Trophoblast cell (in vitro differentiated cells and primary cell): Measurements from ENCODE around the gene TNFSF13.

ENCODE experiments used
- DNase-seq, 2 donors: peaks; one replicate each; pipeline ENCODE4 v3.0.0-alpha.2; 2016
- H2AFZ ChIP-seq: 2 replicates; pipeline ENCODE4 v1.6.1; 2013; ENCODE audit warnings: low read length, moderate library complexity, mild to moderate bottlenecking; ENCODE audit not compliant: insufficient read depth, poor library complexity
- H2AK5ac ChIP-seq: 2 replicates; pipeline ENCODE4 v1.6.1; 2013; ENCODE audit warnings: mild to moderate bottlenecking, low read length
- H2BK120ac ChIP-seq: 2 replicates; pipeline ENCODE4 v1.6.1; 2013; ENCODE audit warnings: low read length, mild to moderate bottlenecking, moderate library complexity; ENCODE audit not compliant: insufficient read depth, poor library complexity
- H2BK12ac ChIP-seq: 2 replicates; pipeline ENCODE4 v1.6.1; 2013; ENCODE audit warnings: mild to moderate bottlenecking, low read length, moderate library complexity
- H2BK5ac ChIP-seq: 2 replicates; pipeline ENCODE4 v1.6.1; 2013; ENCODE audit warnings: low read length, low read depth, moderate library complexity, mild to moderate bottlenecking; ENCODE audit not compliant: poor library complexity
- H3K14ac ChIP-seq: 2 replicates; pipeline ENCODE4 v1.6.1; 2013; ENCODE audit warnings: mild to moderate bottlenecking, low read length
- H3K18ac ChIP-seq: 2 replicates; pipeline ENCODE4 v1.6.1; 2013; ENCODE audit warnings: mild to moderate bottlenecking, low read length
- H3K23ac ChIP-seq: 2 replicates; pipeline ENCODE4 v1.6.1; 2013; ENCODE audit warnings: low read length
- H3K27ac ChIP-seq: 2 replicates; pipeline ENCODE4 v1.5.1; 2013; ENCODE audit warnings: low read depth, mild to moderate bottlenecking, inconsistent platforms, low read length, moderate library complexity
- H3K27me3 ChIP-seq: 2 replicates; pipeline ENCODE4 v1.6.1; 2013; ENCODE audit warnings: inconsistent platforms, mild to moderate bottlenecking, low read length, moderate library complexity; ENCODE audit not compliant: insufficient read depth
- H3K36me3 ChIP-seq, 2 experiments: 1 replicate in 1 of 2; 2 replicates in 1 of 2; pipeline ENCODE4 v1.6.1; 2013; ENCODE audit warnings: low read length in 2 of 2, mild to moderate bottlenecking in 2 of 2, moderate library complexity in 1 of 2; ENCODE audit not compliant: insufficient read depth in 2 of 2, control insufficient read depth in 1 of 2
- H3K4ac ChIP-seq: 2 replicates; pipeline ENCODE4 v1.6.1; 2013; ENCODE audit warnings: low read depth, mild to moderate bottlenecking, low read length, moderate library complexity
- H3K4me1 ChIP-seq, 2 experiments: 1 replicate in 1 of 2; 2 replicates in 1 of 2; pipeline ENCODE4 v1.6.1; 2013; ENCODE audit warnings: low read length in 2 of 2, mild to moderate bottlenecking in 2 of 2, moderate library complexity in 1 of 2; ENCODE audit not compliant: insufficient read depth in 2 of 2, control insufficient read depth in 1 of 2
- H3K4me2 ChIP-seq: 2 replicates; pipeline ENCODE4 v1.6.1; 2013; ENCODE audit warnings: inconsistent platforms, mild to moderate bottlenecking, low read length, moderate library complexity
- H3K4me3 ChIP-seq: 2 replicates; pipeline ENCODE4 v1.5.1; 2013; ENCODE audit warnings: mild to moderate bottlenecking, low read depth, low read length, inconsistent platforms
- H3K79me1 ChIP-seq: one replicate; pipeline ENCODE4 v1.6.1; 2013; ENCODE audit warnings: low read length
- H3K79me2 ChIP-seq: 2 replicates; pipeline ENCODE4 v1.6.1; 2013; ENCODE audit warnings: low read length, mild to moderate bottlenecking; ENCODE audit not compliant: control insufficient read depth, insufficient read depth, poor library complexity
- H3K9ac ChIP-seq: 2 replicates; pipeline ENCODE4 v1.6.1; 2013; ENCODE audit warnings: mild to moderate bottlenecking, low read length
- H3K9me3 ChIP-seq: 2 replicates; pipeline ENCODE4 v1.6.1; 2013; ENCODE audit warnings: low read depth, mild to moderate bottlenecking, control low read depth, inconsistent platforms, low read length; ENCODE audit not compliant: insufficient read depth
- H4K12ac ChIP-seq: 2 replicates; pipeline ENCODE4 v1.6.1; 2013; ENCODE audit warnings: low read depth, mild to moderate bottlenecking, low read length, moderate library complexity
- H4K8ac ChIP-seq: 2 replicates; pipeline ENCODE4 v1.6.1; 2013; ENCODE audit warnings: low read depth, mild to moderate bottlenecking, low read length, moderate library complexity
- H4K91ac ChIP-seq: one replicate; pipeline ENCODE4 v1.6.1; 2013; ENCODE audit warnings: low read depth, mild to moderate bottlenecking, low read length, moderate library complexity
- WGBS: extraction: QIAGEN DNeasy Blood & Tissue Kit; methylation state at CpG from one replicate; pipeline ENCODE4 v1.1.7; 2013; ENCODE audit warnings: missing lambda C conversion rate; ENCODE audit not compliant: insufficient read length, insufficient coverage; ENCODE audit errors: extremely low coverage; 5-methylcytosine and 5-hydroxymethylcytosine counted together

TNFSF13 gene

DNA sequence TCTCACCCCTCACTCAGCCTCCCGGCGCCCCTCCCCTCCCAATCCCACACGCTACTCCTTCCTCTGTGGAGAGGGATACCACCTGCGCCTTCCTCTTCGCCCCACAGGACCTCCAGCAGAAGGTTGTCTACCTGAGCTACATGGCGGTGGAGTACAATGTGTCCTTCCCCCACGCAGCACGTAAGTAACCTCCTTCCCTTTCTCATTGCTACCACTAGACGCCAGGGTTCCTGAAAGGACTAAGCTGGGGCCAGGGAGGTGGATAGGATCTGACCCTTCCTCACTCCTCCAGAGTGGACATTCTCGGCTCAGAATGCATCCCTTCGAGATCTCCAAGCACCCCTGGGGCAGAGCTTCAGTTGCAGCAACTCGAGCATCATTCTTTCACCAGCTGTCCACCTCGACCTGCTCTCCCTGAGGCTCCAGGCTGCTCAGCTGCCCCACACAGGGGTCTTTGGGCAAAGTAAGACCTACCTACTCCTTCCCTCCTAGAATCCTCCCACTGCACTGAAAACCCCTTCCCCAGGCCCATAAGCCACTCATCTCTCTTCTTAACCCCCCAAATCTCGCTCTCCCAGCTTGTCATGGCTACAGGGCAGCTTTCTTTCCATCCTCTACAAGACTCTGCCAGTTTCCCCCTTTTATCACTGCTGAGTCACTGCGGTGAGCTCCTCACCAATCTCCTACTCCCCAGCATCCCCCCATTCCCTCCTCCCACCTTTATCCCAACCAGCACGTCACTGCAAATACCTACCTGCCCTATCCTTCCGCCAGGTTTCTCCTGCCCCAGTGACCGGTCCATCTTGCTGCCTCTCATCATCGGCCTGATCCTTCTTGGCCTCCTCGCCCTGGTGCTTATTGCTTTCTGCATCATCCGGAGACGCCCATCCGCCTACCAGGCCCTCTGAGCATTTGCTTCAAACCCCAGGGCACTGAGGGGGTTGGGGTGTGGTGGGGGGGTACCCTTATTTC lies 22.3 kb downstream of the TNFSF13 start:
- Histone ChIP-seq H3K4me3 (no peak overlapping the region), H3K79me1 (peaks cover 16% of the 10 kb centered on the region), H3K18ac (no peak overlapping the region), H3K9me3 (peaks cover 2% of the 10 kb centered on the region), H4K91ac (no peak overlapping the region), H3K36me3 (peaks cover 21 to 39% of the 10 kb centered on the region in 2 experiments), H3K4me1 (peaks cover 11 to 13% of the 10 kb centered on the region in 2 experiments), H2AFZ (no peak overlapping the region), H4K8ac (no peak overlapping the region), H3K23ac (no peak overlapping the region), H3K79me2 (peaks cover 8% of the 10 kb centered on the region), H2AK5ac (no peak overlapping the region), H3K27ac (no peak overlapping the region), H3K14ac (no peak overlapping the region), H2BK12ac (no peak overlapping the region), H2BK120ac (no peak overlapping the region), H2BK5ac (no peak overlapping the region), H4K12ac (no peak overlapping the region), H3K9ac (no peak overlapping the region), H3K4ac (no peak overlapping the region), H3K4me2 (no peak overlapping the region), H3K27me3 (no peaks in the 10 kb centered on the region)
- DNase-seq: no peak
- WGBS: no CpG with 5 or more reads among the region's 23 CpGs

DNA sequence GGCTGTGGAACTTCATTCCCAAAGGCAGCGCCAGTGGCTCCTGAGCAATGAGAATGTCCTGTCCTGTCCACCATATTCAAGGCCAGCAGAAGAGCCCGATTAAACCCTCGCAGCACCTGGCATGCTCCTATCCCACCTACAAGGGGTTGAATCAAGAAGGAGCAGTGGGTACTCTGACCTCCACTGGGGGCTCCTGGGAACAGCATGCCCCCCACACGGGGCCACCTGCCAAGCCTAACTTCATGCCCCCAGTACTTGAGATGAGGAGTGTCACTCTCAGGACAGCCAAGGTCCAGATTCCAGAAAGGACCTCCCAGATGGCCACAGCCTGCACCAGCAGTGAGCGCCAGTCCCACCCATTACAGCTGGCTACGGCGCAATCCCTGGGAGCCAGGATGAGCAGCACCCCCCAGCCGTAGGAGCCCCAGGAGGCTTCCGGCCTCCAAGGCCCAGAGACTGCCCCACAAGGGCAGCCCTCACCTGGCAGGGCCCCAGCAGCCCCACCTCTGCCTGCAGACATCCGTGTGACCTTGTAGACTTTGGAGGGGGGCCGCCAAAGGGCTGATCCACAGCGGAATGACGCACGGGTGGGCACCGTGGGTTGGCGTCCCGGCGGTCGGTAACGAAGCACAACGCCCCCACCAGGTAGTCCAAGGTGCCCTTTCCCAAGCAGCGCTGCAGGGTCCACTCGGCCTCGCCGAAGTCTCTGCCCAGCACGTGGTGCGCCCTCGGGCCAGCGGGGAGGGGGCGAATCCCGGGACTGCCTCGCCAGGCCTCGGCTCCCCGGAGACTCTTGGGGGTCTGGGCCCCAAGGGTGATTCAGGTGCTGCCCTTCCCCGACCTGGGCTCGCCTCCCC lies 24.1 kb downstream of the TNFSF13 start:
- H3K9ac ChIP-seq: no peak overlapping the region
- peaks cover 16% of the 10 kb centered on the region for H3K79me1 ChIP-seq
- H2BK120ac ChIP-seq: peak overlapping the region; percentile 62
- H3K4me3 ChIP-seq: no peak overlapping the region
- H2BK12ac ChIP-seq: peak overlapping the region; percentile 63
- H3K14ac ChIP-seq: peak overlapping the region; percentile 94
- H2AFZ ChIP-seq: peak overlapping the region; percentile 77
- H4K91ac ChIP-seq: peak overlapping the region; percentile 98
- H3K23ac ChIP-seq: no peak overlapping the region
- H3K4ac ChIP-seq: peak overlapping the region; percentile 85
- no peak for DNase-seq
- no peaks in the 10 kb centered on the region for H3K27me3 ChIP-seq
- H4K8ac ChIP-seq: peak overlapping the region; percentile 96
- peak overlapping the region; percentile 34 for H2BK5ac ChIP-seq
- peaks cover 11 to 12% of the 10 kb centered on the region in 2 experiments for H3K4me1 ChIP-seq
- no CpG with 5 or more reads among the region's 36 CpGs for WGBS
- peaks cover 2% of the 10 kb centered on the region for H3K9me3 ChIP-seq
- peak overlapping the region; percentile 98 for H2AK5ac ChIP-seq
- peak overlapping the region; percentile 72 for H3K27ac ChIP-seq
- peaks cover 8% of the 10 kb centered on the region for H3K79me2 ChIP-seq
- H4K12ac ChIP-seq: peak overlapping the region; percentile 96
- H3K18ac ChIP-seq: peak overlapping the region; percentile 71
- H3K4me2 ChIP-seq: no peak overlapping the region
- peaks cover 19 to 35% of the 10 kb centered on the region in 2 experiments for H3K36me3 ChIP-seq

DNA sequence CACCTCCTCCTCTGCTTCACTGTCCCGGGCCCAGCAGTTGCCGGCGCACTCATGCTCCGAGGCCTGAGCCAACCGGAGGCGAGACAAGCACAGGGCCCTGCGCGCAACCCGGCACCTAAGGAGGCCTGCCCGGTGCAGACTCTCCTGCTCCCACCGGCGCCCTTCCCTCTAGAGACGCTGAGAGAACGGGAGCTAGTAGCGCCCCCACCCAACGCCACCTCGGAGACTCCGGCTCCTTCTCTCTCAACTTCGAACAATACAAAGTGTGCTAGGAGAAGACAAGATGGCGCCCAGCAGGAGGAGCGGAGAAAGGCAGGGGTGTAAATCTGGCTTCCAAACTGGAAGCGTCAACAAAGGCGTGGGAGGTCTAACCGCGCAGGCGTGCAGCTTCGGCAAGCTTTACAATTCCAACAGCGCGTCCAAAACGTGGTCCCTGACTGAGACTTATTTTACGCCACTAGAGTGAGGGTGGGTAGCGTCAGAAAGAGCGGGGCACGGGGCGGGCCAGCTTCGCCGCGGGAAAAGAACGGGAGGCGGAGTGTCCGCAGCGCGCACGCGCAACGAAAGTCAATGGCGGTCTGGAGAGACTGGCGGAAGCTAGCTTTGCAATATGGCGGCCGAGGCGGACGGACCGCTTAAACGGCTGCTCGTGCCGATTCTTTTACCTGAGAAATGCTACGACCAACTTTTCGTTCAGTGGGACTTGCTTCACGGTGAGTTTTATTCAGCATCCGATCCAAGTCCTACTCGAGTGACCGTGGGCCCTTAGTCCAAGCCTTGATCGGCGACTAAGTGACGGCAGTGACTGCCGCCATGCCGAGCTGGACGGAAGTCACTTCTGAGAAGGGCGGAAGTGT lies 24.9 kb downstream of the TNFSF13 start, which contains the start of gene MPDU1:
Gene MPDU1 (plus strand): TSS at position 600 of the 857 bp plus-strand sequence. CDS start 11 bp downstream, at position 611.
- peaks cover 8% of the 10 kb centered on the region for H3K79me2 ChIP-seq
- H3K79me1 ChIP-seq: peaks cover 16% of the 10 kb centered on the region
- H3K23ac ChIP-seq: no peak within 1 kb of the TSS
- H3K18ac ChIP-seq: peak within 1 kb of the TSS; percentile 91
- peaks cover 16 to 35% of the 10 kb centered on the region in 2 experiments for H3K36me3 ChIP-seq
- peaks cover 15 to 19% of the 10 kb centered on the region in 2 experiments for H3K4me1 ChIP-seq
- peak within 1 kb of the TSS; percentile 77 for H2AFZ ChIP-seq
- DNase-seq: peak; percentile 96 to 99
- peak within 1 kb of the TSS; percentile 86 for H3K27ac ChIP-seq
- no CpG with 5 or more reads among the region's 69 CpGs for WGBS
- peaks cover 2% of the 10 kb centered on the region for H3K9me3 ChIP-seq
- peak within 1 kb of the TSS; percentile 97 for H4K12ac ChIP-seq
- H2BK120ac ChIP-seq: peak within 1 kb of the TSS; percentile 88
- H2BK5ac ChIP-seq: peak within 1 kb of the TSS; percentile 34
- H4K91ac ChIP-seq: peak within 1 kb of the TSS; percentile 98
- peak within 1 kb of the TSS; percentile 96 for H4K8ac ChIP-seq
- H3K4me3 ChIP-seq: peak within 1 kb of the TSS; percentile 82
- H3K14ac ChIP-seq: peak within 1 kb of the TSS; percentile 96
- H3K9ac ChIP-seq: peak within 1 kb of the TSS; percentile 92
- H3K4ac ChIP-seq: peak within 1 kb of the TSS; percentile 94
- peak within 1 kb of the TSS; percentile 99 for H2AK5ac ChIP-seq
- H2BK12ac ChIP-seq: peak within 1 kb of the TSS; percentile 67
- H3K4me2 ChIP-seq: peak within 1 kb of the TSS; percentile 85
- no peaks in the 10 kb centered on the region for H3K27me3 ChIP-seq
